A673 (cell line): ENCODE measurements around the gene PNLIPRP2. TPM values are rescaled to one million over a fixed set of nuclear protein-coding genes. Genes with fewer than 3 reads are reported as not detected.

Source experiments
- BruUV-seq: library from RNA; stranded (reverse); fragments of 400-500 nt; replicated peaks from 2 replicates; lab custom pipeline; 2021; lab: Mats Ljungman, UMichigan
- CTCF ChIA-PET: fragments of 300-600 bp; sonication (Branson Sonifier 250); formaldehyde crosslinking; loops from one replicate; lab custom pipeline; 2022; ENCODE audit warnings: antibody characterized with exemption; lab: Charles Lee
- POLR2A ChIA-PET: fragments of 300-600 bp; sonication (Branson Sonifier 250); formaldehyde crosslinking; loops from one replicate; lab custom pipeline; 2022; ENCODE audit warnings: antibody characterized with exemption; ENCODE audit not compliant: low non-redundant PET; lab: Charles Lee
- DNase-seq: peaks from one replicate; pipeline ENCODE4 v3.0.0-alpha.2; 2015; ENCODE audit warnings: low spot score
- H3K27ac ChIP-seq: fragments of 200-600 bp; sonication (generic); 2 replicates; pipeline ENCODE4 v1.5.1; 2016; ENCODE audit warnings: mixed run types, low read depth, mild to moderate bottlenecking, mixed read lengths, antibody characterized with exemption, low read length; ENCODE audit not compliant: poor library complexity, severe bottlenecking
- H3K27me3 ChIP-seq: fragments of 200-600 bp; sonication (generic); replicated peaks from 2 replicates; pipeline ENCODE4 v1.6.1; 2017; ENCODE audit warnings: mixed run types, low read depth, mild to moderate bottlenecking, mixed read lengths, antibody characterized with exemption, low read length; ENCODE audit not compliant: insufficient read depth, poor library complexity
- H3K36me3 ChIP-seq: fragments of 200-600 bp; sonication (generic); 2 replicates; pipeline ENCODE4 v1.6.1; 2016; ENCODE audit warnings: mixed run types, mild to moderate bottlenecking, mixed read lengths, antibody characterized with exemption, low read length; ENCODE audit not compliant: insufficient read depth, poor library complexity, severe bottlenecking
- H3K4me1 ChIP-seq: fragments of 200-600 bp; sonication (generic); 2 replicates; pipeline ENCODE4 v1.6.1; 2017; ENCODE audit warnings: mixed run types, mild to moderate bottlenecking, mixed read lengths, antibody characterized with exemption, low read length; ENCODE audit not compliant: insufficient read depth, poor library complexity, severe bottlenecking
- H3K4me3 ChIP-seq: fragments of 200-600 bp; sonication (generic); 2 replicates; pipeline ENCODE4 v1.5.1; 2016; ENCODE audit warnings: low read depth, mixed run types, mild to moderate bottlenecking, mixed read lengths, low read length; ENCODE audit not compliant: poor library complexity, severe bottlenecking
- H3K9me3 ChIP-seq: fragments of 200-600 bp; sonication (generic); 2 replicates; pipeline ENCODE4 v1.6.1; 2016; ENCODE audit warnings: mixed run types, low read depth, mild to moderate bottlenecking, mixed read lengths, antibody characterized with exemption, low read length; ENCODE audit not compliant: poor library complexity, severe bottlenecking
- EZH2 ChIP-seq: fragments of 200-600 bp; sonication (generic); IDR thresholded peaks from 2 replicates; pipeline ENCODE4 v1.6.1; 2017; ENCODE audit warnings: borderline replicate concordance, low read depth, mild to moderate bottlenecking, mixed read lengths, antibody characterized with exemption, low read length; ENCODE audit not compliant: poor library complexity, severe bottlenecking
- intact Hi-C: fragments of 100-400 bp; cut with micrococcal nuclease; formaldehyde crosslinking; loops from one replicate; pipeline ENCODE4 v1.10.0; 2022; ENCODE audit not compliant: unreplicated experiment
- total RNA-seq: library from RNA; stranded (reverse); gene quantifications from 2 replicates; pipeline ENCODE4 v1.2.3, GENCODE V29; 2021
- TF ChIP-seq, protein P1 (sequence below): fragments of 300-800, 200-600 bp; sonication (generic); conservative IDR thresholded peaks from 2 replicates; pipeline ENCODE4 v1.5.1; 2017; ENCODE audit warnings: low read depth, mild to moderate bottlenecking, antibody characterized with exemption, low read length, moderate library complexity, mixed read lengths

PNLIPRP2 gene
- total RNA-seq, 1 experiment from 2014 or later = not detected

DNA sequence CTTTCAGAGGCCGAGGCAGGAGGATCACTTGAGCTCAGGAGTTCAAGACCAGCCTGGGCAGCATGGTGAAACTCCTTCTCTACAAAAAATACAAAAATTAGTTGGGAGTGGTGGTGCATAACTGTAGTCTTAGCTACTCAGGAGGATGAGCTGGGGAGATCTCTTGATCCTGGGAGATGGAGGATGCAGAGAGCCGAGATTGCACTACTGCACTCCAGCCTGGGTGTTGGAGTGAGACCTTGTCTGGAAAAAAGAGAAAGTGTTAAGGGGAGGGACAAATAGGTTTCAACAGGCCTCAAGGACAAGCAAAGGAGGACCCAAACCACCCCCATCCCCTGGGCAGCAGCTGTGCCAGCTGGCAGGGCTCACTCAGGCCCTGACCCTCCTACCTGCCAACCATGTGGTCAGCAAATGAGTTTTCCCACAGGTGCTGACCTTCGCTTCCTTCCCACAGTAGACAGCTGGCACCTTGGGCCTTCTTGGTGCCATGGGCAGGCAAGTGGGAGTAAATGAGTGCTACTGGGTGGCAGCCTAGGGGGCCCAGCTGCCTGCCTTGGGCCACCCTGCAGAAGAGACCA, 5.5 kb upstream of the PNLIPRP2 start:
- no peak overlapping the region for H3K27ac ChIP-seq
- intact Hi-C loops = no loop called here
- POLR2A ChIA-PET = interaction anchor here (0.6 kb wide), 1 partner anchor 711 kb away, joined by 3 read pairs; no protein-coding TSS in a partner anchor

DNA sequence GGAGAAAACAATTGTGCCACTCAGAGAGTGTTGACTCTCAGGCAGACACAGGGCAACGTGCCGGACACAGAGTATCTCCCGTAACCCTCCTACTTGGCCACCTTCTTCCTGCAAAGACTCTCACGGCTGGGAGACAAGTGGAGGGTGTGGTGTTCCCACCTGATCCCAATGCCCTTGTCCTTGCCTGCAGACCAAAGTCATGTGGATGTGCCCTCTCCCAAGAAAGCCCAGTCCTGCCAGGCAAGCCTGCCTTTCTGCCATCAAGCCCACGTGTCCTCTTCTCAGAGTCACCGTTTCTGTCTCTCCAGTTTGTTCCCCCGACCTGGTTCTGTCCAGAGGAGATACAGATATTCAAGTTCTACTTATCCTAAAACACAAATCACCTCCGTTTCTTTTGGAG, 723 bp downstream of the PNLIPRP2 start:
- POLR2A ChIA-PET = no interaction called here
- no peak for DNase-seq
- Histone ChIP-seq H3K9me3 (no peaks in the 10 kb centered on the region), H3K27me3 (peaks cover 17% of the 10 kb centered on the region), H3K27ac (no peak overlapping the region), H3K36me3 (no peaks in the 10 kb centered on the region), H3K4me1 (no peaks in the 10 kb centered on the region), H3K4me3 (no peak overlapping the region)
- TF ChIP-seq, protein P1, sequence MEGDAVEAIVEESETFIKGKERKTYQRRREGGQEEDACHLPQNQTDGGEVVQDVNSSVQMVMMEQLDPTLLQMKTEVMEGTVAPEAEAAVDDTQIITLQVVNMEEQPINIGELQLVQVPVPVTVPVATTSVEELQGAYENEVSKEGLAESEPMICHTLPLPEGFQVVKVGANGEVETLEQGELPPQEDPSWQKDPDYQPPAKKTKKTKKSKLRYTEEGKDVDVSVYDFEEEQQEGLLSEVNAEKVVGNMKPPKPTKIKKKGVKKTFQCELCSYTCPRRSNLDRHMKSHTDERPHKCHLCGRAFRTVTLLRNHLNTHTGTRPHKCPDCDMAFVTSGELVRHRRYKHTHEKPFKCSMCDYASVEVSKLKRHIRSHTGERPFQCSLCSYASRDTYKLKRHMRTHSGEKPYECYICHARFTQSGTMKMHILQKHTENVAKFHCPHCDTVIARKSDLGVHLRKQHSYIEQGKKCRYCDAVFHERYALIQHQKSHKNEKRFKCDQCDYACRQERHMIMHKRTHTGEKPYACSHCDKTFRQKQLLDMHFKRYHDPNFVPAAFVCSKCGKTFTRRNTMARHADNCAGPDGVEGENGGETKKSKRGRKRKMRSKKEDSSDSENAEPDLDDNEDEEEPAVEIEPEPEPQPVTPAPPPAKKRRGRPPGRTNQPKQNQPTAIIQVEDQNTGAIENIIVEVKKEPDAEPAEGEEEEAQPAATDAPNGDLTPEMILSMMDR = no peak
- TF ChIP-seq EZH2 = no peak
- intact Hi-C loops = no loop called here
- no TSS peak for BruUV-seq
- CTCF ChIA-PET = no interaction called here

More for the DNA sequence above, 5.5 kb upstream of the PNLIPRP2 start:
- CTCF ChIA-PET = no interaction called here
- Histone ChIP-seq H3K36me3 (no peaks in the 10 kb centered on the region), H3K27me3 (no peaks in the 10 kb centered on the region), H3K9me3 (no peaks in the 10 kb centered on the region), H3K4me1 (no peaks in the 10 kb centered on the region), H3K4me3 (no peak overlapping the region)
- BruUV-seq = no TSS peak
- no peak for TF ChIP-seq EZH2
- TF ChIP-seq, protein P1 = no peak
- no peak for DNase-seq

DNA sequence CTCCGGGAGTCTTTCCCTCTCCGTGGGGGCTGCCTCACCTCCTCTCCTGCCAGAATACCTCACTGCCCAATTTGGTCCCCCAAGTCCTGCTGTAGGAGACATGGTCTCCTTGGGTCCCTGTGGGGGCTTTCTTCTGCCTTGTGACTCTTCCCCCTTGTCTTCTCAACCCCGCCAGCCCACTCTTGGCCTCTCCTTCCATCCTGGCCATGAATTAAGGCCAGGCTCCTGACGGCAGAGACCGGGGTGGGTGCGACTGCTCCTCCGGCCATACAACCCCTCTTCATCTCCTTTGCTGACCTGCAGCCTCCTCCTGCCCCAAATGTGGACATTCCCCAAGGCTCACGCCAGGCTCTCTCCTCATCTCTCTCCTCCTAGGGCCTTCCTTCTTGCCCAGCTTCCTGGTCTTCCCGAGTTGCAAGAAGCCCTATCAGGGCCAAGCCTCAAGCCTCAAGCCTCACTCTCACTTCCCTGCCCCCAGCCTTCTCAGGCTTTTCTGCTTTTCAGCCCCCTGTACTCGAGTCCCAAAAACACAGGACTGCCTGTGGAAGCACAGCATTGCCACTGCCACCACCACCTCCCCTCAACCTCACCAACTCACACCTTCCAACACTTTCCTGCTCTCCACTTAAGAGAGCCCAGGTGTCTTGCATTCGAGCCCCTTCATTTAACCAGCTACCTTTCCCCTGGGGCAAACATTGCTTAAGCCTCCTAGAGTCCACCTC, 1.3 kb downstream of the PNLIPRP2 start:
- H3K27me3 ChIP-seq = peaks cover 23% of the 10 kb centered on the region
- ChIA-PET CTCF (no interaction called here), POLR2A (no interaction called here)
- H3K27ac ChIP-seq = no peak overlapping the region
- DNase-seq = no peak
- no peaks in the 10 kb centered on the region for H3K9me3 ChIP-seq
- H3K4me3 ChIP-seq = no peak overlapping the region
- H3K4me1 ChIP-seq = no peaks in the 10 kb centered on the region
- TF ChIP-seq EZH2 = no peak
- TF ChIP-seq, protein P1 = no peak
- no peaks in the 10 kb centered on the region for H3K36me3 ChIP-seq
- BruUV-seq = no TSS peak
- intact Hi-C loops = no loop called here
